Mesodermal cell (in vitro differentiated cells): ENCODE results near the gene CHRNA1.

Source experiments
- H3K27ac ChIP-seq: 2 replicates; pipeline ENCODE4 v1.7.0; 2013; ENCODE audit warnings: mild to moderate bottlenecking, low read depth, low read length, moderate library complexity; ENCODE audit not compliant: severe bottlenecking
- H3K36me3 ChIP-seq: 2 replicates; pipeline ENCODE4 v1.7.1; 2013; ENCODE audit warnings: mild to moderate bottlenecking, low read length, moderate library complexity; ENCODE audit not compliant: control insufficient read depth, insufficient read depth
- H3K4me1 ChIP-seq: one replicate; pipeline ENCODE4 v1.7.1; 2013; ENCODE audit warnings: mild to moderate bottlenecking, low read length; ENCODE audit not compliant: insufficient read depth, control insufficient read depth, poor library complexity, severe bottlenecking
- H3K4me3 ChIP-seq: 2 replicates; pipeline ENCODE4 v1.7.0; 2013; ENCODE audit warnings: low read length, control low read depth, mild to moderate bottlenecking; ENCODE audit not compliant: insufficient read depth, poor library complexity, severe bottlenecking; ENCODE audit errors: extremely low read depth
- H3K9me3 ChIP-seq: 2 replicates; pipeline ENCODE4 v1.7.1; 2013; ENCODE audit warnings: mild to moderate bottlenecking, low read length, moderate library complexity; ENCODE audit not compliant: control insufficient read depth
- WGBS, 2 experiments: methylation state at CpG; one replicate each; pipeline ENCODE4 v1.1.5; 2013; ENCODE audit warnings: missing lambda C conversion rate in 2 of 2; ENCODE audit not compliant: insufficient coverage in 2 of 2; 5-methylcytosine and 5-hydroxymethylcytosine counted together

Gene CHRNA1

GRCh38 chr2:174781996-174782395, 17.7 kb upstream of the CHRNA1 start:
- Histone ChIP-seq H3K4me3 (no peak overlapping the region), H3K9me3 (no peaks in the 10 kb centered on the region), H3K36me3 (no peaks in the 10 kb centered on the region), H3K27ac (no peak overlapping the region), H3K4me1 (peaks cover 18% of the 10 kb centered on the region)
- WGBS, 2 experiments, result 96 to 100% methylated on average over 1 to 5 of the region's 11 CpGs

- 87 to 95% methylated on average over 6 to 8 of the region's 9 CpGs for WGBS, 2 experiments
- H3K4me1 ChIP-seq, result peaks cover 18% of the 10 kb centered on the region
- H3K9me3 ChIP-seq, result no peaks in the 10 kb centered on the region
- H3K27ac ChIP-seq, result no peak overlapping the region
- H3K36me3 ChIP-seq, result no peaks in the 10 kb centered on the region
- no peak overlapping the region for H3K4me3 ChIP-seq
Observed at GRCh38 chr2:174781298-174781697, 17.0 kb upstream of the CHRNA1 start.

DNA sequence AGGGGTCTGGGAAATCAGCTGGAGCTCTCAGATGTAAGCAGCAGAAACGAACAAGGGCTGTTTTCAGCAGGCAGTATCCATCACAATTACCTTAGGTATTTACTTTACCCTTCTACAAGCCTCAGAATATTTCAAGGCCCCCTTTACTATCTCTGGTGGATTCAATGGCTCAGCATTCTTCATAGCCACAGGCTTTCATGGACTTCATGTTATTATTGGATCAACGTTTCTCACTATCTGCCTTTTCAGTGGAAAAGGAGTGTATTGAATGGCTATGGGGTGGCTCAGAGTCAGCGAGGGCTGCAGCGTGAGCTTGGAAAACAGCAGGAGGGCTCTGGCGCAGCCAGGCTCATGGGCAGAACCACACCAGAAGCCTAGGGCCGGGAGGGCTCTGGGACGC, 16.6 kb upstream of the CHRNA1 start:
- Histone ChIP-seq H3K36me3 (no peaks in the 10 kb centered on the region), H3K9me3 (no peaks in the 10 kb centered on the region), H3K4me3 (no peak overlapping the region), H3K4me1 (peaks cover 18% of the 10 kb centered on the region), H3K27ac (peak overlapping the region; percentile 0)
- 82 to 95% methylated on average over 4 to 6 of the region's 7 CpGs for WGBS, 2 experiments

DNA sequence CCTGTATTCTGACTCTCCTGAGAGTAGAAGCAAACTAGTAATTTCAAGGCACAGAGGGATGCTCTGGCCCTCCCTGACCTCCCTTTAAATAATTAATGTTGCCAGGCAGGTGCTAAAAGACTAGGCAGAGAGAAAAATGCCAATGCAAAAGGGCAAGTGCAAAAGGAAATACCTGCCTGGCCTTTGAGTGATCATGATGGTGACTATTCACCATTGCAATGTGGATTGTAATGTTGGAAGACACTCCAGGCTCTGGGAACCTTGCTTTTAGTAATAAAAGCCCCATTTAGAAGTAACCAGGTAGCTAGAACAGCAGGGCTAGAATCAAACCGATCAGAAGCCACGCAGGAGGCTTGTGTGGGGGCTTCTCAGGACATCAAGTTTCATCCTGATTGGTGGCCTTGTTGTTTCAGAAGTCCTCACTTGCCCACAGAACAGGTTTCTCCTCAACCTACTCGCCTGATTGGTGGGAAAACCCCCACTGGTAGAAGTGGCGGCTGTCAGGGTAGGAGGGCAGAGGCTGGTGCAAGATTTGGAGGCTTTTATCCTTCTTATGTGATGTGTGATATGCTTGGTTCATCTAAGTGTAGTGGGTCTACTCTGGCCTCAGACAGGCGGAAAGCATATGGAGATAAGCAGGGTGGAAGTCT, 16.0 kb upstream of the CHRNA1 start:
- Histone ChIP-seq H3K4me3 (no peak overlapping the region), H3K4me1 (peaks cover 18% of the 10 kb centered on the region), H3K36me3 (no peaks in the 10 kb centered on the region), H3K27ac (peak overlapping the region; percentile 0), H3K9me3 (no peaks in the 10 kb centered on the region)
- WGBS, 2 experiments, result 100% methylated on average over 1 to 4 of the region's 5 CpGs

DNA sequence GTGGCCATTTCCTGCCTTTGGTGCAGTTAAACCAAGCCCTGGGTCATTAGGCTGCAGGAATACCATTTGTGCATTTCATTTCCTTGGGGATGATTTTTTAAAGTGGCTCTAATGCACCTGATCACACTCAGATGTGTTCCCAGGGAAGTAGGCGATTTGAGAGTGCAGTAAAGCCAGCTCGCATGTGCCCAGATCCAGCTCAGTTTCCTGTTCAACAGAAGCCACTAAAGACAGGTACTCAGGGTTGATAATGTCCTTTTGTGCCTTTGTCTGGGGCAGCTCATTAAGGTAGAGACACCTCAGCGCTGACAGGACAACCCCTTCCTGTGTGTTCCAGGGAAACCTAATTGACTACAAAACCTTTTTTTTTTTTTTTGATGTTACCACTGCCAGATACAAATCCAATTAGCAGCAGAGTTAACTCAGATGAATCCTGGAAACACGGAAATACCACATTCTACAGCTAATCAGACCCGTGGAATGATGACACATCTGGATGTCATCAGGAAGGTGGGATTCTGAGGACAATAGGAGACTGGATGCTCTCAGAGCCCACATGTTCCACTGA, 15.2 kb upstream of the CHRNA1 start:
- Histone ChIP-seq H3K27ac (no peak overlapping the region), H3K4me1 (peaks cover 18% of the 10 kb centered on the region), H3K9me3 (no peaks in the 10 kb centered on the region), H3K36me3 (no peaks in the 10 kb centered on the region), H3K4me3 (no peak overlapping the region)
- 87 to 88% methylated on average over 3 to 5 of the region's 5 CpGs for WGBS, 2 experiments

- WGBS, 2 experiments, result 90 to 93% methylated on average over 11 to 13 of the region's 13 CpGs
- Histone ChIP-seq H3K27ac (no peak overlapping the region), H3K36me3 (no peaks in the 10 kb centered on the region), H3K4me1 (peaks cover 18% of the 10 kb centered on the region), H3K4me3 (no peak overlapping the region), H3K9me3 (no peaks in the 10 kb centered on the region)
Observed at GRCh38 chr2:174778085-174778981, 14.1 kb upstream of the CHRNA1 start.

DNA sequence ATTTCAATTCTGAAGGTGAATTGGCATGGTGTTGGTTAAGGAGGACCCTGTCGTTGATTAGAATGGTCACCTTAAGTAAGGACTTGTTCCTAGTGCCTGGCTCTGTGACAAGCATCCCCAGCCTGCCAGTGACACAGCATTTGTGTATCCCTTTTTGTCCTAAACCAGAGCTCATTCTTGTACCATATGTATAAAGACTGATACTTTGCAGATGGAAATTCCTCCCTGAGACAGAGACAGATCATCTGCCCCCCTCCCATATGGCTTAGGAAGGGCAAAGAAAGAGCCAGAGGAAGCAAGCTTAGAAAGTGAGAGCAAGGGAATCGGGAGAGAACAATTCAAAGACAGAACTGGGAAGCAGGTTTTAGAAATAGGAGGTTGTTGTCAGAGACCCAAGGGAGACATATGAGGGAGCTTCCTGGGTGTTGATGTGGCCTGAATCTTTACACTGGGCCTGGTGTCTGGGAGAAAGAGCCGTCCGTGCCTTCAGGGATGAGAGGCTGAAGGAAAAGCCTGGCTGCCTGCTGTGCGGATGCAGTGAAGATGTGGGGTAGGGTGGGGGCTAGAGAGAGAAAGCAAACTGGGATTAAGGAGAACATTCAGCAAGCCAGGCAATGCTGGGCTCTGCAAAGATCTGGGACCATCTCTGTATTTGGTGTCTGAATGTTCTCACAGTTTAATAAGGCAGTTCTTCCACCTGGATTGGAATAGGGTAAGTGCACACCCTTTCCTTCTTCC, 13.2 kb upstream of the CHRNA1 start:
- peaks cover 18% of the 10 kb centered on the region for H3K4me1 ChIP-seq
- 62 to 79% methylated on average over 4 to 5 of the region's 5 CpGs for WGBS, 2 experiments
- H3K4me3 ChIP-seq, result no peak overlapping the region
- H3K36me3 ChIP-seq, result no peaks in the 10 kb centered on the region
- H3K9me3 ChIP-seq, result no peaks in the 10 kb centered on the region
- H3K27ac ChIP-seq, result no peak overlapping the region

GRCh38 chr2:174776675-174777074, 12.4 kb upstream of the CHRNA1 start:
- no peak overlapping the region for H3K4me3 ChIP-seq
- 44 to 65% methylated on average over 2 of the region's 3 CpGs for WGBS, 2 experiments
- H3K9me3 ChIP-seq, result no peaks in the 10 kb centered on the region
- H3K27ac ChIP-seq, result no peak overlapping the region
- peaks cover 26% of the 10 kb centered on the region for H3K4me1 ChIP-seq
- H3K36me3 ChIP-seq, result no peaks in the 10 kb centered on the region

DNA sequence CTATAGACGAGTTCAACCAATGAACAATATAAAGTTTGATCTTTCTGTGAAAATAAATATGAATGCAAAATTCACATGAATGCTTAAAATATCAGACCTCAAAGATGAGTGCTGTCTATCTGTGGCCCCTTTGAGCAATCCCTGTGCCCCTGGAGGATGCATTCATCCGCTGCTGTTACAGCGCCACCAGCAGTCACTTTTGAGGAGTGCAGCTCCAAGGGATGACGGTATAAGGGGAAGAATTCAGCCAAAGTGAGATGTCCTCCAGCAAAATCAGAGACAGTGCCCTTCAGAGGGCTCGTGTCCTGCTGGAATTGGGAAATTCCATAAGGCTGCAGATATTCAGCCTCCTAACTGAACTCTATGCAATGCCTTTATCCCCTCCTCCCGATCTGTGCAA, 12.0 kb upstream of the CHRNA1 start:
- Histone ChIP-seq H3K27ac (no peak overlapping the region), H3K4me3 (no peak overlapping the region), H3K4me1 (peaks cover 26% of the 10 kb centered on the region), H3K36me3 (no peaks in the 10 kb centered on the region), H3K9me3 (no peaks in the 10 kb centered on the region)
- 79 to 85% methylated on average over 2 to 3 of the region's 6 CpGs for WGBS, 2 experiments

GRCh38 chr2:174775571-174775980, 11.3 kb upstream of the CHRNA1 start:
- peaks cover 26% of the 10 kb centered on the region for H3K4me1 ChIP-seq
- H3K4me3 ChIP-seq, result no peak overlapping the region
- H3K9me3 ChIP-seq, result no peaks in the 10 kb centered on the region
- no peak overlapping the region for H3K27ac ChIP-seq
- 79 to 81% methylated on average over 5 of the region's 5 CpGs for WGBS, 2 experiments
- no peaks in the 10 kb centered on the region for H3K36me3 ChIP-seq
